ENCODE measurements around the gene FLT4. TPM values are rescaled to one million over a fixed set of nuclear protein-coding genes. Genes with fewer than 3 reads are reported as not detected.
"Not testable (repeated sequence)": the region's sequence is repeated elsewhere in the genome, so short reads cannot be mapped to it uniquely, and the experiment has no call there.

FLT4 gene
- total and polyA plus RNA-seq, 2 of the 13 experiments (the other 11 are each of a cell fraction or from before 2014, with no cell fraction given) = not detected

DNA sequence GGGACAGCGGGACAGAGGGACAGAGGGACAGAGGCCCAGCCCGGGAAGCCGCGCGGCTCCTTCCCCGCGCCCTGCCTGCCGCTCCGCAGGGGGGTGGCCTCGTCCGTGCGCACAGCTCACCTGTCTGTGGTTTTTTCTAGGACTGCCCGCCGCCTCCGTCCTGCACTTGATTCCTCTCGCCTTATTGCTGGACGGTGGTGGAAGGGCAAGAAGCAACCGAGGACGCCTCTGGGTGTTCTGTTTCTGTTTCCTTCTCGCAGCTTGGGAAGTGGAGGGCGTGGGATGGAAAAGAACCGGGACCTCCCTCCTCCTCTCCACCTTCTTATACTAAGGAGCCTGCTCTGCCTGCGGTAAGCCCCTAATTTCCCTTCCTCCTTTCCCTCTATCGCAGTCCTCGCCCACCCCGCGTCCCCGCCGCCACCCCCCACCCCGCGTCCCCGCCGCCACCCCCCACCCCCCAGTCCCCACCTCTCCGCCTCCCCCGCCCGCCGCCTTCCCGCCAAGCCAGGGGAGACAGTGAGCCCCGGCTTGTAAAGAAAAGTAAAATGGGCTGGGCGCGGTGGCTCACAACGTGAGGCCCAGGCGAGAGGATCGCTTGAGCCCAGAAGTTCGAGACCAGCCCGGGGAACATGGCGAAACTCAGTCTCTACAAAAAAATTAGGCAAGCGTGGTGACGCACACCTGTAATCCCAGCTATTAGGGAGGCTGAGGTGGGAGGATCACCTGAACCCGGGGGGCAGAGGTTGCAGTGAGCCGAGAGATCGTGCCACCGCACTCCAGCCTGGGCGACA lies 9.6 kb upstream of the FLT4 start:
- in situ Hi-C loops (cut with HindIII; ENCODE audit: extremely low pct_ligation_motif_present, low pct_unique_long_range_greater_than_20kb) (no loop called here), intact Hi-C loops (cut with micrococcal nuclease; ENCODE audit: unreplicated experiment) (no loop called here)
- no peak overlapping the region for H3K4me3 ChIP-seq (replicated peaks in 1 of 3; ENCODE audit: insufficient read depth in 1 of 3, low read depth in 2 of 3, low read length in 3 of 3)
- H3K4me1 ChIP-seq (ENCODE audit: insufficient read depth, low read length) = no peaks in the 10 kb centered on the region
- no peak overlapping the region for H3K27ac ChIP-seq (ENCODE audit: extremely low read length, insufficient read depth, low read length)
- no peak overlapping the region for H2AFZ ChIP-seq (ENCODE audit: low read length)
- H3K27me3 ChIP-seq (ENCODE audit: control insufficient read depth in 1 of 2, insufficient read depth in 2 of 2, low read length in 2 of 2) = peaks cover 0 to 5% of the 10 kb centered on the region in 2 experiments; a peak in 3 of 5 replicates
- H3K36me3 ChIP-seq (replicated peaks in 1 of 2; ENCODE audit: control insufficient read depth in 1 of 2, insufficient read depth in 2 of 2, low read length in 2 of 2) = no peaks in the 10 kb centered on the region
- ChIA-PET POLR2A (no interaction called here), CTCF (ENCODE audit: low intra/inter-chr PET ratio, low total read pairs) (no interaction called here)
- WGBS (ENCODE audit: low lambda C conversion rate) = 56% methylated on average over 50 of the region's 54 CpGs
- H3K4me2 ChIP-seq (ENCODE audit: low read depth, low read length) = no peak overlapping the region
- no TSS peak for BruUV-seq (replicated peaks)
- no peaks in the 10 kb centered on the region for H3K79me2 ChIP-seq (ENCODE audit: insufficient read depth, low read length)
- no peaks in the 10 kb centered on the region for H3K9me3 ChIP-seq (ENCODE audit: low read length)
- ATAC-seq (no peak), FAIRE-seq (no peak), DNase-seq (ENCODE audit: low spot score) (no peak)
- no peak overlapping the region for H3K9ac ChIP-seq (ENCODE audit: insufficient read depth, low read depth, low read length)
- TF ChIP-seq ZNF781 (CRISPR knock-in tag; IDR thresholded peaks at IDR 0.05; ENCODE audit: borderline replicate concordance, not compliant biosample characterization) (no peak), SKI (IDR thresholded peaks at IDR 0.05; ENCODE audit: partially characterized antibody) (no peak), ZBTB42 (CRISPR knock-in tag; IDR thresholded peaks at IDR 0.05) (no peak), MED13 (CRISPR knock-in tag; IDR thresholded peaks at IDR 0.05) (no peak), ZMYM3 (CRISPR knock-in tag; IDR thresholded peaks at IDR 0.05) (no peak), ZNF839 (CRISPR knock-in tag; IDR thresholded peaks at IDR 0.05; ENCODE audit: borderline replicate concordance) (no peak), NCOA1 (CRISPR knock-in tag; IDR thresholded peaks at IDR 0.05) (no peak), ZNF589 (CRISPR knock-in tag; conservative IDR thresholded peaks at IDR 0.05) (no peak), ZNF556 (CRISPR knock-in tag; IDR thresholded peaks at IDR 0.05; ENCODE audit: borderline replicate concordance) (no peak), ELF4 (CRISPR knock-in tag; IDR thresholded peaks at IDR 0.05; ENCODE audit: borderline replicate concordance) (no peak), SRY (CRISPR knock-in tag; IDR thresholded peaks at IDR 0.05) (no peak), SAP130 (CRISPR knock-in tag; IDR thresholded peaks at IDR 0.05; ENCODE audit: low read depth) (no peak), RFXANK (CRISPR knock-in tag; IDR thresholded peaks at IDR 0.05) (no peak), ZNF136 (CRISPR knock-in tag; IDR thresholded peaks at IDR 0.05; ENCODE audit: low read depth) (no peak), U2AF1 (optimal IDR thresholded peaks at IDR 0.05; ENCODE audit: low read depth, low read length) (no peak), ZKSCAN5 (CRISPR knock-in tag; IDR thresholded peaks at IDR 0.05) (no peak), SALL1 (CRISPR knock-in tag; IDR thresholded peaks at IDR 0.05) (no peak), RORA (CRISPR knock-in tag; IDR thresholded peaks at IDR 0.05) (no peak), ATF1 (CRISPR knock-in tag; IDR thresholded peaks at IDR 0.05) (no peak), ZNF12 (CRISPR knock-in tag; IDR thresholded peaks at IDR 0.05) (no peak)
- no peaks in the 10 kb centered on the region for H4K20me1 ChIP-seq (ENCODE audit: insufficient read depth, low read length)

DNA sequence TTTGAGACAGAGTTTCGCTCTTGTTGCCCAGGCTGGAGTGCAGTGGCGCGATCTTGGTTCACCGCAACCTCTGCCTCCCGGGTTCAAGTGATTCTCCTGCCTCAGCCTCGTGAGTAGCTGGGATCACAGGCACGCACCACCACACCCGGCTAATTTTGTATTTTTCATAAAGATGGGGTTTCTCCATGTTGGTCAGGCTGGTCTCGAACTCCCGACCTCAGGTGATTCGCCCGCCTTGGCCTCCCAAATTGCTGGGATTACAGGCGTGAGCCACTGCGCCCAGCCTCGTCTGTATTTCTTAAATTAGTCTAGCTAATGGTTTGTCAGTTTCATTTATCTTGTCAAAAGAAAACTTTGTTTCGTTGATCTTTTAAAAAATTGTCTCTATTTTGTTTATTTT lies 5.8 kb upstream of the FLT4 start:
- H3K9ac ChIP-seq (ENCODE audit: insufficient read depth, low read depth, low read length); CTCF ChIA-PET (ENCODE audit: low intra/inter-chr PET ratio, low total read pairs); H2AFZ ChIP-seq (ENCODE audit: low read length); FAIRE-seq; BruUV-seq (replicated peaks); ATAC-seq; H4K20me1 ChIP-seq (ENCODE audit: insufficient read depth, low read length); H3K27ac ChIP-seq (ENCODE audit: extremely low read length, insufficient read depth, low read length); H3K36me3 ChIP-seq (replicated peaks in 1 of 2; ENCODE audit: control insufficient read depth in 1 of 2, insufficient read depth in 2 of 2, low read length in 2 of 2); DNase-seq (ENCODE audit: low spot score); H3K79me2 ChIP-seq (ENCODE audit: insufficient read depth, low read length); H3K4me1 ChIP-seq (ENCODE audit: insufficient read depth, low read length); H3K4me3 ChIP-seq (replicated peaks in 1 of 3; ENCODE audit: insufficient read depth in 1 of 3, low read depth in 2 of 3, low read length in 3 of 3); H3K4me2 ChIP-seq (ENCODE audit: low read depth, low read length); H3K9me3 ChIP-seq (ENCODE audit: low read length); intact Hi-C loops (cut with micrococcal nuclease; ENCODE audit: unreplicated experiment); in situ Hi-C loops (cut with HindIII; ENCODE audit: extremely low pct_ligation_motif_present, low pct_unique_long_range_greater_than_20kb); POLR2A ChIA-PET: not testable (repeated sequence)
- WGBS (ENCODE audit: low lambda C conversion rate) = 59% methylated on average over 16 of the region's 16 CpGs
- peaks cover 0 to 25% of the 10 kb centered on the region in 2 experiments; a peak in 2 of 5 replicates for H3K27me3 ChIP-seq (ENCODE audit: control insufficient read depth in 1 of 2, insufficient read depth in 2 of 2, low read length in 2 of 2)
